Esophagus squamous epithelium (tissue), 5 donors: ENCODE results near the gene FHOD3. TPM values are rescaled to one million over a fixed set of nuclear protein-coding genes. Genes with fewer than 3 reads are reported as not detected.

Experiments
- DNase-seq: peaks from one replicate; lab custom pipeline; 2025; lab: John Stamatoyannopoulos, UW
- H3K27ac ChIP-seq, 4 donors: fragments of 200-600 bp; sonication (generic); one replicate each; pipeline ENCODE4 v1.5.1; 2016 to 2019; ENCODE audit warnings: mild to moderate bottlenecking in 1 of 4
- H3K27me3 ChIP-seq, 4 donors: fragments of 200-600 bp; sonication (generic); 1 replicate in 3 of 4; 2 replicates in 1 of 4; pipeline versions ENCODE4 v1.5.1 to v1.6.0; 2017 to 2021; ENCODE audit warnings: antibody characterized with exemption in 1 of 4
- H3K36me3 ChIP-seq, 3 donors: fragments of 200-600 bp; sonication (generic); one replicate each; pipeline ENCODE4 v1.5.1; 2016 to 2019
- H3K4me1 ChIP-seq, 3 donors: fragments of 200-600 bp; sonication (generic); one replicate each; pipeline ENCODE4 v1.5.1; 2017 to 2019
- H3K4me3 ChIP-seq, 4 donors: fragments of 200-600 bp; sonication (generic); 1 replicate in 3 of 4; 2 replicates in 1 of 4; pipeline ENCODE4 v1.5.1; 2016 to 2019; ENCODE audit warnings: mild to moderate bottlenecking in 2 of 4, moderate library complexity in 1 of 4
- H3K9me3 ChIP-seq, 3 donors: fragments of 200-600 bp; sonication (generic); one replicate each; pipeline ENCODE4 v1.5.1; 2016 to 2019
- POLR2A ChIP-seq, 4 donors: fragments of 450-650 bp; IDR thresholded peaks; one replicate each; pipeline ENCODE4 v1.6.1; 2017; ENCODE audit warnings: antibody characterized with exemption in 4 of 4, mild to moderate bottlenecking in 4 of 4, moderate library complexity in 3 of 4
- WGBS, 2 donors: methylation state at CpG; one replicate each; pipeline ENCODE4 v1.1.5; 2018; 5-methylcytosine and 5-hydroxymethylcytosine counted together
- intact Hi-C: fragments of 100-400 bp; cut with DNase I; formaldehyde crosslinking; loops from one replicate; pipeline ENCODE4 v1.15.0; 2022
- total RNA-seq, 4 donors: library from RNA; depleted of rRNA; stranded (reverse); fragments of >200 nt; gene quantifications; one replicate each; pipeline ENCODE4 v1.1.0, GENCODE V29; 2016
- TF ChIP-seq, protein P1 (sequence below), 6 experiments: fragments of 450-650 bp in 4 of 6; fragments of 200-600 bp in 2 of 6; sonication (generic) in 2 of 6; IDR thresholded peaks; one replicate each; pipeline ENCODE4 v1.5.1; 2016 to 2019; ENCODE audit warnings: antibody characterized with exemption in 6 of 6, mild to moderate bottlenecking in 4 of 6, moderate library complexity in 4 of 6
- donor health status: DM: yes; HTN: yes; CAD: no.

FHOD3 gene
- total RNA-seq, 4 donors from 2014 or later: 3.1 to 29.6 (median 5.7) TPM

DNA sequence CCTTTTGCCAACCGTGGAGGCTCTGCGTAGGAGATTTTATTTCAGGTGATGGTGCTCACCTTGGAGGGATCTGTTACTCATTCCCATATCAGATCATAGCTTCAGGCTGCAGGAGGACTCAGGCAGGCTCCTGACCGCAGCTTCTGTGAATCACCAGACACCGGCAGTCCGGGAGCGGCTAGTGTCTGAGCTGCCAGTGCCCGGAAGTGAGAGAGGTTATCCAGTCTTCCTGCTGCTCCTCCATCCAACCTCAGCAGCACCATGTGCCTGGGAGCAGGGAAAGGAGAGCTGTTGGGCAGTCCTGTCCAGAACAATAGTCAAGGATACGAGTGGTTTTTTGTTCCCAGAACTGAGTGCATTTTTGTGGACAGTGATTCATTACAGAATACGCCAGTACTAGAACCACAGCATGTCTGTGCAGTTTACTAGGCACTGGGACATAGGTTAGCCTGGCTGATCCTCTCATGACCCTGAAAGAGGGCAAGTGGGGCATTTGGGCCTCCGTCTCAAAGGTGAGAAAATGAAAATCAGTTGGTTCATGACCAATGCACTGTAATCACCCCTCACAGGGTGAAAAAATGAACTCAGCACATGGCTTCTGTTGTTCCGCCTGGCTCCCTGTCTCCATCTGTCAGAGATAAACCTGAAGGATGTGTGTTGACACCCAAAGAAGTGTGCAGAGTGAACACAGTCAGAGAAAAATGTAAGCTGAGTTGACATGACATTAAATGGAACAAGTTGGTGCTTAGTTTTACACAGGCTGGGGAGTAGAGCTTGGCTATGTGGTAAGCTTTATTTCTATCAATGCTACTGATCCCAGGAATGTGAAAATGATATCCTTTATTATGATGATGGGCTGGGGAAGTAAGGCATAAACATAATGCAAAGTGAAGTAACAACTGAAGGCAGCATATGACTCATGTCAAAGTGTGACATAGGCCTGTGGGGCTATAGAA, 12.2 kb downstream of the FHOD3 start:
- intact Hi-C loops: loop anchor here (10.0 kb wide), 2 partner anchors 55 to 95 kb away; no protein-coding TSS in a partner anchor
- Histone ChIP-seq H3K36me3 (no peaks in the 10 kb centered on the region), H3K4me3 (no peak overlapping the region), H3K27ac (peak overlapping the region in 2 of 4 donors; percentile 0 to 11), H3K27me3 (no peaks in the 10 kb centered on the region), H3K4me1 (peaks cover 0 to 19% (median 7%) of the 10 kb centered on the region in 3 donors), H3K9me3 (no peaks in the 10 kb centered on the region)
- 47 to 57% methylated on average over 4 to 6 of the region's 11 CpGs for WGBS, 2 donors
- TF ChIP-seq, protein P1, sequence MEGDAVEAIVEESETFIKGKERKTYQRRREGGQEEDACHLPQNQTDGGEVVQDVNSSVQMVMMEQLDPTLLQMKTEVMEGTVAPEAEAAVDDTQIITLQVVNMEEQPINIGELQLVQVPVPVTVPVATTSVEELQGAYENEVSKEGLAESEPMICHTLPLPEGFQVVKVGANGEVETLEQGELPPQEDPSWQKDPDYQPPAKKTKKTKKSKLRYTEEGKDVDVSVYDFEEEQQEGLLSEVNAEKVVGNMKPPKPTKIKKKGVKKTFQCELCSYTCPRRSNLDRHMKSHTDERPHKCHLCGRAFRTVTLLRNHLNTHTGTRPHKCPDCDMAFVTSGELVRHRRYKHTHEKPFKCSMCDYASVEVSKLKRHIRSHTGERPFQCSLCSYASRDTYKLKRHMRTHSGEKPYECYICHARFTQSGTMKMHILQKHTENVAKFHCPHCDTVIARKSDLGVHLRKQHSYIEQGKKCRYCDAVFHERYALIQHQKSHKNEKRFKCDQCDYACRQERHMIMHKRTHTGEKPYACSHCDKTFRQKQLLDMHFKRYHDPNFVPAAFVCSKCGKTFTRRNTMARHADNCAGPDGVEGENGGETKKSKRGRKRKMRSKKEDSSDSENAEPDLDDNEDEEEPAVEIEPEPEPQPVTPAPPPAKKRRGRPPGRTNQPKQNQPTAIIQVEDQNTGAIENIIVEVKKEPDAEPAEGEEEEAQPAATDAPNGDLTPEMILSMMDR (IDR thresholded peaks at IDR 0.05): no peak
- no peak for TF ChIP-seq POLR2A (IDR thresholded peaks at IDR 0.05)
- no peak for DNase-seq

DNA sequence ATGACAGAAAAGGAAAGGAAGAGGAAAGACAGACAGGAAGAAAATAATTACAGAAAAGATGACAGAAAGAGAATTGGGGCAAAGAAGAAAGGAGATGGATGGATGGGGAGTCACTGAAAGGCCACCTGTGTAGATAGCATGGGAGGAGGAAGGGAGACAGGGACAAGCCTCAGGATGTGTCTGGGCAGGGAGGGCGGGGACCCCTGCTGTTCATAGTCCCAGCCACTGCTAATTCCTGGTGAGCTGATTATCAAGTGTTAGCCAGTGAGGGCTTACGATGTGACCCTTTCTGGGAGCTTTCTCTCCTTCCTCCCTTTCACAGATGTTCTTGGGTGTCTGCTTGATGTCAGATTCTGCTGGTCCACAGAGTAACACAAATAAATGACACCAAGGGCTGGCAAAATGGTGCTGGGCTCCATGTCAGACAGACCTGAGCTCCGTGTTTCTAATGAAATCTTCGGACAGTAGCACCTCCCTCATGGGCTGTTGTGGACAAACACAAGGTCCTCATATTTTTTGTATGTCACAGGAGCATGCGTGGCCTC, 13.6 kb downstream of the FHOD3 start:
- Histone ChIP-seq H3K27ac (no peak overlapping the region), H3K36me3 (no peaks in the 10 kb centered on the region), H3K4me1 (peaks cover 5 to 33% (median 15%) of the 10 kb centered on the region in 3 donors), H3K27me3 (no peaks in the 10 kb centered on the region), H3K9me3 (no peaks in the 10 kb centered on the region), H3K4me3 (no peak overlapping the region)
- 81 to 93% methylated on average over 3 to 5 of the region's 5 CpGs for WGBS, 2 donors
- DNase-seq: no peak
- intact Hi-C loops: no loop called here
- no peak for TF ChIP-seq POLR2A (IDR thresholded peaks at IDR 0.05)
- TF ChIP-seq, protein P1 (IDR thresholded peaks at IDR 0.05): no peak

DNA sequence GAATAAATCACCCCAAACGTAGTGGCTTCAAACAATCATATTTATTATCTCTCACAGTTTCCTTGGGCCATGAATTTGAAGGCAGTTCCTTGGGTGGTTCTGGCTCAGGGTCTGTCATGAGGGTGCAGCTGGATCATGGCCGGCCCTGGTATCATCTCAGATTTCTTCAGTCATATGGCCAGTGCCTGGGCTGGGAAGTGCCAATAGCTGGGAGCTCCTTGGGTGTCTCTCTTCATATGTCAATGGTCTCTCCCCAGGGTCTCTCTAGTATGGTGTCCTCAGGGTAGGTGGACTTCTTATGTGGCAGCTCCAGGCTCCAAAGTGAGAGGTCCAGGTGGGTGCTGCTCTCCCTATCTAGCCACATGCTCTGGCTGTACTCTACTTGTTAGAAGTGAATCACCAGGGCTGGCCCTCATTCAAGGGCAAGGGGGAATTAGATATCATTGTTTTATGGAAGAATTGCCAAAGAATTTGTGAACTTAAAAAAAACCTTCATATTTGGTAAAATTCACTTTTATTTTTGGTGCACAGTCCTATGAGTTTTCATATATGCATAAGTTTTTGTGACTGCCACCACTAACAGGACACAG, 15.4 kb downstream of the FHOD3 start:
- TF ChIP-seq, protein P1 (IDR thresholded peaks at IDR 0.05): no peak
- TF ChIP-seq POLR2A (IDR thresholded peaks at IDR 0.05): no peak
- 61 to 97% methylated on average over 2 of the region's 2 CpGs for WGBS, 2 donors
- intact Hi-C loops: no loop called here

DNA sequence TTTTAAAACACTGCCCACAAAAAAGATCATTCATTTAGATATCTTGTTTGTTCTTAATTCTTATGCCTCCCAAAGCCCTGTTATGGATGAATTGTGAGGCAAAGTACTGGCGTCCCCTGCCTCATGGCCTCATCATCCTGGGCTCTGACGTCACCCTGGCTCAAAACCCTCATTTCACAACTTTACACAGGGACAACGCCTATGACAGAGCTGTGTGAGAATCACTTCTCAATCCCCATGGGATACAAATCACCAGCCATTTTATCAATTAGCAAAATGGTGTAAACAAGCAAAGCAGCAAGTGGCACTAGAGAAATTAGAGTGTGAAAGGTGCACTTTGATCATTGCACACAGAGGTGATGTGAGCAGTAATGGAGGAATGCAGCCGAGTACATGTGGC, 16.6 kb downstream of the FHOD3 start:
- TF ChIP-seq POLR2A (IDR thresholded peaks at IDR 0.05): no peak
- TF ChIP-seq, protein P1 (IDR thresholded peaks at IDR 0.05): no peak
- Histone ChIP-seq H3K27me3 (no peaks in the 10 kb centered on the region), H3K36me3 (no peaks in the 10 kb centered on the region), H3K9me3 (peaks cover 0 to 5% (median 0%) of the 10 kb centered on the region in 3 donors), H3K27ac (no peak overlapping the region), H3K4me1 (peaks cover 5 to 30% (median 13%) of the 10 kb centered on the region in 3 donors), H3K4me3 (no peak overlapping the region)
- WGBS, 2 donors: 46 to 51% methylated on average over 4 of the region's 4 CpGs
- DNase-seq: no peak
- intact Hi-C loops: no loop called here

More for the DNA sequence above, 15.4 kb downstream of the FHOD3 start:
- no peak for DNase-seq
- Histone ChIP-seq H3K4me1 (peaks cover 5 to 34% (median 16%) of the 10 kb centered on the region in 3 donors), H3K27ac (no peak overlapping the region), H3K9me3 (no peaks in the 10 kb centered on the region), H3K36me3 (no peaks in the 10 kb centered on the region), H3K4me3 (no peak overlapping the region), H3K27me3 (no peaks in the 10 kb centered on the region)
